Measurements from ENCODE around the gene BTBD16.

The BTBD16 gene

GRCh38 chr10:122323941-122324675, 53.0 kb downstream of the BTBD16 start:
- no peak overlapping the region for H3K27ac ChIP-seq
- TF ChIP-seq, protein P1, sequence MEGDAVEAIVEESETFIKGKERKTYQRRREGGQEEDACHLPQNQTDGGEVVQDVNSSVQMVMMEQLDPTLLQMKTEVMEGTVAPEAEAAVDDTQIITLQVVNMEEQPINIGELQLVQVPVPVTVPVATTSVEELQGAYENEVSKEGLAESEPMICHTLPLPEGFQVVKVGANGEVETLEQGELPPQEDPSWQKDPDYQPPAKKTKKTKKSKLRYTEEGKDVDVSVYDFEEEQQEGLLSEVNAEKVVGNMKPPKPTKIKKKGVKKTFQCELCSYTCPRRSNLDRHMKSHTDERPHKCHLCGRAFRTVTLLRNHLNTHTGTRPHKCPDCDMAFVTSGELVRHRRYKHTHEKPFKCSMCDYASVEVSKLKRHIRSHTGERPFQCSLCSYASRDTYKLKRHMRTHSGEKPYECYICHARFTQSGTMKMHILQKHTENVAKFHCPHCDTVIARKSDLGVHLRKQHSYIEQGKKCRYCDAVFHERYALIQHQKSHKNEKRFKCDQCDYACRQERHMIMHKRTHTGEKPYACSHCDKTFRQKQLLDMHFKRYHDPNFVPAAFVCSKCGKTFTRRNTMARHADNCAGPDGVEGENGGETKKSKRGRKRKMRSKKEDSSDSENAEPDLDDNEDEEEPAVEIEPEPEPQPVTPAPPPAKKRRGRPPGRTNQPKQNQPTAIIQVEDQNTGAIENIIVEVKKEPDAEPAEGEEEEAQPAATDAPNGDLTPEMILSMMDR (IDR thresholded peaks at IDR 0.05) = no peak
- TF ChIP-seq ZFX (IDR thresholded peaks at IDR 0.05; ENCODE audit: borderline replicate concordance) = no peak

DNA sequence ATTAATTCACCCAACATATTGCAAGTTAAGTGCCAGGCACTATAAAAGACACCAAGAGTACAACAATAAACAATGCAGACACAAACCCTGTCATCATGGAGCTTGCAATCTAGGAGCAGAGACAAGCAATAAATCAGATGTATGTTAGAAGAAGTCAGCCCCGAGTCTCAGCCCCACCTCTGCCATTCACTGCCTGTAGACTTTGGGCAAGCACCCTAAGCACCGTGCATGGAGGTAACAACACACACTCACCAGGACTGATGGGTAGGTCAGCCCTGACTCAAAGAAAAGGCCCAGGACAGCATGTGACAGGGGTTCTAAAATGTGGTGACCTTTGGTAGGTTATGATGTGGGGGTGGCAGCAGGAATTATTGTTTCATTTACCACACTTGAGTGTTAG, 54.1 kb downstream of the BTBD16 start:
- TF ChIP-seq, protein P1 (IDR thresholded peaks at IDR 0.05) = no peak
- no peak for TF ChIP-seq ZFX (IDR thresholded peaks at IDR 0.05; ENCODE audit: borderline replicate concordance)
- H3K27ac ChIP-seq = no peak overlapping the region

DNA sequence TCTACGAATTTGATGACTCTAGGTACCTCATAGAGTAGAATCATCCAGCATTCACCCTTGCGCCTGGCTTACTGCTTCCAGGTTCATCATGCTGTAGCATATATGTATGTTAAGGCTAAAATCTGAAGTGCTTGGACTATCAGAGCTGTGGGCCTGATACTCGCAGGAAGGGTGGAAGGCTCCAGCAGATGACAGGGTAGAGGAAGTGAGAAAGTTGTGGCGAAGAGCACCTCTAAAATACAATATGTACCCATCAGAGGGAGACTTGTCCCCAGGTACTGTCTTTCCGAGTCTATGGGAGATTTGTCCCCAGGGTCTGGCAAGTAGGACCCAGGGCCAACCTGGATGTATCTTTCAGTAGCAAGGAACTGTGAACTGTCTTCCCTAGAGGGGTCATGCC, 55.3 kb downstream of the BTBD16 start:
- TF ChIP-seq, protein P1 (IDR thresholded peaks at IDR 0.05) = no peak
- no peak for TF ChIP-seq ZFX (IDR thresholded peaks at IDR 0.05; ENCODE audit: borderline replicate concordance)
- H3K27ac ChIP-seq = no peak overlapping the region

GRCh38 chr10:122326806-122327205, 55.7 kb downstream of the BTBD16 start:
- TF ChIP-seq, protein P1 (IDR thresholded peaks at IDR 0.05) = no peak
- no peak for TF ChIP-seq ZFX (IDR thresholded peaks at IDR 0.05; ENCODE audit: borderline replicate concordance)
- no peak overlapping the region for H3K27ac ChIP-seq

DNA sequence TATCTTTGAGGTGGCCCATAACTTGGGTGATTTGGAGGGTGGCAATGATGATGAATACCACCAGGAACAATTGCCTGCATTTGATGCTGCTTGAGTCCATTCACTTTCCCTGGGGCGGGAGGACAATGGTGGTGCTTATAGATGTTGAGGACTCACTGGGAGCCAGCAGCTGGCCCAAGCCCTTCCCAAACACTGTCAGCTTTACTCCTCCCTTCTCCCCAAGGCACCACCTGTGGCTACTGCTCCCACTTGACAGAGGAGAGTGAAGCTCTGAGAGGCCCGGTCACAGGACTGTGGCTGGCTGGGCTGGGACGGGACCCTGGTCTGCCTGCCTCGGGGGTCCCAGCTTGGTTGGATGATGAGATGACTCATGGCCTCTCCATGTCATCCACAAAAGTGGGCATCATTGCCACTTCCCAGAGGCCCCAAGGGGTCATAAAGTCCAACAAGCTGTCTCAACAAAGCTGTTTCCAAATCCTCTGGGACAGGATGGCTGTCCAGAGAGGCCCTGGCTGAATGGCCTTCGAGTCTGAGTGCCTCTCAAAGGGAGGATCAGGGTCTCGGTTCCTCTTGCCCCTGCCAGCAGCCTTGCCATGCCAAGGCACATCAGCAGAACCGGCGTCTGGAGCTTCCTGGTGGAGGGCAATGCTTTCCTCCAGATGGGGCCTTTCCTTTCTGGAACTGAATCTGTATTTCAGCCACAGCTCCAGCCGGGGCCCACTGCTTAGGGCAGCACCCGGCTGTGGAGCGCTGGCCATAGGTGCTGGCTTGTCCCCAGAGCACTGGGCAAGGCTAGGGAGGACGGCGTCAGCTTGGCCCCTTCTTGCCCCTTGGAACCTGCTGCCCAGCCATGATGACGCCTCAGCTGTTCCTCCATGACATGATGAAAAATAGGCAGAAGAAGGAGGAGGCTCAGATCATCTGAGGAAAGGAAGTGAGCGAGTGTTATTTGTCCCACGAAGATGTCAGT, 56.4 kb downstream of the BTBD16 start:
- H3K27ac ChIP-seq = no peak overlapping the region
- no peak for TF ChIP-seq ZFX (IDR thresholded peaks at IDR 0.05; ENCODE audit: borderline replicate concordance)
- TF ChIP-seq, protein P1 (IDR thresholded peaks at IDR 0.05) = no peak

GRCh38 chr10:122328676-122329075, 57.6 kb downstream of the BTBD16 start:
- H3K27ac ChIP-seq = no peak overlapping the region
- TF ChIP-seq, protein P1 (IDR thresholded peaks at IDR 0.05) = no peak
- TF ChIP-seq ZFX (IDR thresholded peaks at IDR 0.05; ENCODE audit: borderline replicate concordance) = no peak
